Measurements from ENCODE around the gene MAPK10. TPM values are rescaled to one million over a fixed set of nuclear protein-coding genes. Genes with fewer than 3 reads are reported as not detected.

MAPK10 gene
- polyA plus RNA-seq, 3 donors = 0.36 TPM; not detected in 2

DNA sequence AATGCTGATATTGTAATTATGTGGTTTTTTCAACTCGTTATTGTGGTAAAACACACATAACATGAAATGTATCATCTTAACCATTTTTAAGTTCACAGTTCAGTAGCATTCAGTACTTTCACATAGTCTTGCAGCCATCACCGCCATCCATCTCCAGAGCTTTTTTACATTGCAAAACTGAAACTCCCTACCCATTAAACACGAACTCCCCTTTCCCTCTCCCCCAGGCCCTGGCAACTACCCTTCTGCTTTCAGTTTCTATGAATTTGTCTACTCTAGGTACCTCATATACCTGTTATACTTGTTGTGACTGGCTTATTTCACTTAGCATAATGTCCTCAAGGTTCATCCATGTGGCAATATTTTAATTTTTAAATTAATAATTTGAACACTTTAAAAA is 380.6 kb downstream of the MAPK10 start:
- H3K4me2 ChIP-seq (replicated peaks; ENCODE audit: extremely low read depth, low read length, poor library complexity, severe bottlenecking) = no peak overlapping the region
- no peak for DNase-seq
- TF ChIP-seq, protein P1, sequence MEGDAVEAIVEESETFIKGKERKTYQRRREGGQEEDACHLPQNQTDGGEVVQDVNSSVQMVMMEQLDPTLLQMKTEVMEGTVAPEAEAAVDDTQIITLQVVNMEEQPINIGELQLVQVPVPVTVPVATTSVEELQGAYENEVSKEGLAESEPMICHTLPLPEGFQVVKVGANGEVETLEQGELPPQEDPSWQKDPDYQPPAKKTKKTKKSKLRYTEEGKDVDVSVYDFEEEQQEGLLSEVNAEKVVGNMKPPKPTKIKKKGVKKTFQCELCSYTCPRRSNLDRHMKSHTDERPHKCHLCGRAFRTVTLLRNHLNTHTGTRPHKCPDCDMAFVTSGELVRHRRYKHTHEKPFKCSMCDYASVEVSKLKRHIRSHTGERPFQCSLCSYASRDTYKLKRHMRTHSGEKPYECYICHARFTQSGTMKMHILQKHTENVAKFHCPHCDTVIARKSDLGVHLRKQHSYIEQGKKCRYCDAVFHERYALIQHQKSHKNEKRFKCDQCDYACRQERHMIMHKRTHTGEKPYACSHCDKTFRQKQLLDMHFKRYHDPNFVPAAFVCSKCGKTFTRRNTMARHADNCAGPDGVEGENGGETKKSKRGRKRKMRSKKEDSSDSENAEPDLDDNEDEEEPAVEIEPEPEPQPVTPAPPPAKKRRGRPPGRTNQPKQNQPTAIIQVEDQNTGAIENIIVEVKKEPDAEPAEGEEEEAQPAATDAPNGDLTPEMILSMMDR (IDR thresholded peaks at IDR 0.05) = no peak
- H2AFZ ChIP-seq (ENCODE audit: insufficient read depth, low read depth, low read length, poor library complexity, severe bottlenecking) = no peak overlapping the region
- no peak overlapping the region for H3K4me3 ChIP-seq (replicated peaks in 1 of 3; ENCODE audit: low read depth in 2 of 3, low read length in 3 of 3)
- no peak overlapping the region for H3K4me3 Mint-ChIP-seq
- H3K4me1 Mint-ChIP-seq = no peaks in the 10 kb centered on the region
- H3K79me2 ChIP-seq (ENCODE audit: insufficient read depth, low read length) = no peaks in the 10 kb centered on the region
- 100% methylated on average over 1 of the region's 3 CpGs for WGBS (ENCODE audit: insufficient coverage)
- no peak overlapping the region for H3K27ac Mint-ChIP-seq
- H3K27ac ChIP-seq (ENCODE audit: low read depth in 1 of 2, low read length in 2 of 2) = no peak overlapping the region
- no peak overlapping the region for H3K9ac ChIP-seq (ENCODE audit: insufficient read depth, low read length, poor library complexity, severe bottlenecking)
- intact Hi-C loops (cut with micrococcal nuclease) = no loop called here
- H3K9me3 ChIP-seq (replicated peaks in 1 of 2; ENCODE audit: control insufficient read depth in 1 of 2, insufficient read depth in 1 of 2, low read length in 2 of 2) = no peaks in the 10 kb centered on the region
- no peaks in the 10 kb centered on the region for H4K20me1 ChIP-seq (ENCODE audit: insufficient read depth, low read length)
- H3K36me3 Mint-ChIP-seq = peaks cover 52 to 59% of the 10 kb centered on the region in 2 donors
- H3K27me3 ChIP-seq (ENCODE audit: control insufficient read depth in 2 of 2, insufficient read depth in 2 of 2, low read length in 2 of 2) = no peaks in the 10 kb centered on the region
- H3K9me3 Mint-ChIP-seq = peaks cover 0 to 3% (median 2%) of the 10 kb centered on the region in 7 donors
- H3K4me1 ChIP-seq (ENCODE audit: control insufficient read depth in 1 of 2, insufficient read depth in 2 of 2, low read length in 2 of 2) = no peaks in the 10 kb centered on the region
- peaks cover 16 to 27% of the 10 kb centered on the region in 2 donors for H3K36me3 ChIP-seq (replicated peaks in 1 of 2; ENCODE audit: control insufficient read depth in 1 of 2, insufficient read depth in 2 of 2, low read length in 2 of 2)
- peaks cover 0 to 3% (median 0%) of the 10 kb centered on the region in 3 donors for H3K27me3 Mint-ChIP-seq (ENCODE audit: low read depth in 3 of 3)

DNA sequence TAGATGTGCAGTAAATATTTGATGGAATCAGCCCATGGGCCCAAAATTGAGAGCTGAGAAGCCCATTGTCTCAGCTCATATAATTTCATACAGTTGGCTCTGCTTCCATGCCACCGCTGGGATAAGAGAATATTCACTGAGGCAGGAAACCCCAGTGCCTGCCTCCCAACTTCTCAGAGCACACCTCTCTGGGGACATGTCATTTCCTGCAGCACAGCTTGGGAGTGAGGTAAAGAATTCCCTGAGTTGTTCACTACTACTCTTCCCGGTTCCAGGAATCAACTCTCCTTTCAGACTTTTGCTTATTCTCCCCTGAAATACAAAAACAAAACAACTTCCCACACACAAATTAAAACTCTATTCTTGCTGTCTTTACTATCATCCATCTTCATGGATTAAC is 389.3 kb downstream of the MAPK10 start:
- Mint-ChIP-seq H3K27ac (no peak overlapping the region), H3K4me3 (no peak overlapping the region), H3K9me3 (no peaks in the 10 kb centered on the region), H3K4me1 (no peaks in the 10 kb centered on the region), H3K27me3 (ENCODE audit: low read depth in 3 of 3) (peaks cover 0 to 1% (median 0%) of the 10 kb centered on the region in 3 donors), H3K36me3 (peaks cover 12 to 16% of the 10 kb centered on the region in 2 donors)
- no peak for DNase-seq
- intact Hi-C loops (cut with micrococcal nuclease) = no loop called here
- Histone ChIP-seq H3K36me3 (replicated peaks in 1 of 2; ENCODE audit: control insufficient read depth in 1 of 2, insufficient read depth in 2 of 2, low read length in 2 of 2) (peaks cover 2 to 14% of the 10 kb centered on the region in 2 donors), H3K27ac (ENCODE audit: low read depth in 1 of 2, low read length in 2 of 2) (no peak overlapping the region), H4K20me1 (ENCODE audit: insufficient read depth, low read length) (peaks cover 16% of the 10 kb centered on the region), H3K9ac (ENCODE audit: insufficient read depth, low read length, poor library complexity, severe bottlenecking) (no peak overlapping the region), H2AFZ (ENCODE audit: insufficient read depth, low read depth, low read length, poor library complexity, severe bottlenecking) (no peak overlapping the region), H3K79me2 (ENCODE audit: insufficient read depth, low read length) (no peaks in the 10 kb centered on the region), H3K4me2 (replicated peaks; ENCODE audit: extremely low read depth, low read length, poor library complexity, severe bottlenecking) (no peak overlapping the region), H3K9me3 (replicated peaks in 1 of 2; ENCODE audit: control insufficient read depth in 1 of 2, insufficient read depth in 1 of 2, low read length in 2 of 2) (no peaks in the 10 kb centered on the region), H3K4me3 (replicated peaks in 1 of 3; ENCODE audit: low read depth in 2 of 3, low read length in 3 of 3) (no peak overlapping the region), H3K4me1 (ENCODE audit: control insufficient read depth in 1 of 2, insufficient read depth in 2 of 2, low read length in 2 of 2) (no peaks in the 10 kb centered on the region), H3K27me3 (ENCODE audit: control insufficient read depth in 2 of 2, insufficient read depth in 2 of 2, low read length in 2 of 2) (no peaks in the 10 kb centered on the region)
- TF ChIP-seq, protein P1 (IDR thresholded peaks at IDR 0.05) = no peak
- no CpG with 5 or more reads among the region's 2 CpGs for WGBS (ENCODE audit: insufficient coverage)
